ENCODE measurements around the gene CENPC. TPM values are rescaled to one million over a fixed set of nuclear protein-coding genes. Genes with fewer than 3 reads are reported as not detected.

The CENPC gene
- total RNA-seq (2012; rRNA removed) (6.6 and 13.6 TPM in 2 replicates), polyA plus RNA-seq (2012; rRNA removed) (3.2 and 4.2 TPM in 2 replicates), Bru-seq, nascent RNA (percentile 81 among the genes with signal in this experiment), BruChase-seq, experiment 1, labeled RNA remaining after a 6-hour chase (percentile 57 among the genes with signal in this experiment), BruChase-seq, experiment 2, labeled RNA remaining after a 2-hour chase (percentile 65 among the genes with signal in this experiment)
- polyA plus RNA-seq (2012; cell fraction: cytosol; rRNA removed), result 0.24 and 0.26 TPM in 2 replicates
- polyA plus RNA-seq (2012; cell fraction: nucleus; rRNA removed; ENCODE audit: low replicate concordance), result 0.94 and 7.5 TPM in 2 replicates
- long read RNA-seq, full-length matches to known transcripts, result 1 of 5 reads
- long read RNA-seq, partial matches to known transcripts, result 4 of 5 reads
- long read RNA-seq, other reads (novel, unspliced or antisense), result 0 of 5 reads

DNA sequence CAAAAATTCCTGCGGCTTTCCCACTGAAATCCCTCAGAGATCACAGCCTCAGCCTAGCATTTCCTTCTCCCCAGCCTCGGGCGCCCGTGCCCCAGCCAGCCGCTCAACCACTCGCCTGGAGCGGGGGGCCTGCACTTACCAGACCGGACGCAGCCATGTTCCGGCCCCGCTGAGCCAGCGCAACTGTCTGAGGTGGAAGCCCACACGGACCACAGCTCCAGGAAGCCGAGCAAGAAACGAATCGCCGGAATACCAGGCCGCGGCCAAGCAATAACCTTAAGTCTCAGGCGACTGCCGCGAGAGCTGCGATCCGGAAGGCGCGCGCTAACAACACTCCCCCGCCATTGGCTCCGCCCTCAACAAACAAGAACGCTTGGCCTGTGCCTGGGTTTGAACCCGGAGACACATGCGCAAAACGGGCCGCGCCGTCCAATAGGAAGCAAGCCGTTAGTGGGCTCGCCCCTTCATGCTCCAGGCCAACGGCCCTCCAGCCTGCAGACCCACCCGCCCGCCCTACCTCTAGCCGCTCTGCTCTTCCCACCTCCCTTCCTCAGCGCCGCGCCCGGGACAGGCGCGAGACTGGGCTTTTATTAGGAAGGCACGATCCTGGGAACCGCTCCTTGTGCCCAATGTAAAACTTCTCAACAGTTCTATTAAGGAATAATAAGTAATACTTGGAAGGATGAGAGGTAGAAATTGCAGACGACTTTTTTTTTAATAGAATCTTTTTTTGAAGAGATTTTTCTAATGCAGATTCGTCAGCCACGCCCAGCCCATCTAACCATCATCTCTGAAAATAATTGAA lies at the start of gene CENPC:
Gene CENPC (minus strand): TSS at position 305 of the 805 bp plus-strand sequence. CDS start 148 bp downstream, at position 157.
- DNase-seq, result peak; percentile 97
- H2BK120ac ChIP-seq (ENCODE audit: low read depth, low read length), result peak within 1 kb of the TSS; percentile 28; the same call in 1 of the 2 replicates
- dilution Hi-C loops (cut with HindIII; ENCODE audit: low sequenced_read_pairs, unreplicated experiment) (no loop called here), intact Hi-C loops (cut with micrococcal nuclease) (no loop called here), in situ Hi-C loops (cut with MboI; ENCODE audit: low sequenced_read_pairs) (no loop called here)
- peak within 1 kb of the TSS; percentile 49 for H3K18ac ChIP-seq (ENCODE audit: low read depth, low read length)
- BruUV-seq (replicated peaks), result no TSS peak
- peak within 1 kb of the TSS; percentile 88 for H3K4me3 ChIP-seq (ENCODE audit: insufficient read depth, low read depth, low read length)
- no peak within 1 kb of the TSS for H2BK20ac ChIP-seq (ENCODE audit: low read depth, low read length)
- H3K4me1 ChIP-seq (ENCODE audit: control insufficient read depth, insufficient read depth, low read length), result no peaks in the 10 kb centered on the region
- no peaks in the 10 kb centered on the region for H4K20me1 ChIP-seq (ENCODE audit: insufficient read depth, low read length)
- TF ChIP-seq POLR2A (IDR thresholded peaks at IDR 0.05; ENCODE audit: low read depth, low read length) (peak; percentile 96), SMC3 (IDR thresholded peaks at IDR 0.05; ENCODE audit: low read depth, low read length) (no peak), MAZ (IDR thresholded peaks at IDR 0.05; ENCODE audit: borderline replicate concordance, low read depth, low read length) (peak; percentile 17; the same call in 1 of the 2 replicates), MXI1 (IDR thresholded peaks at IDR 0.05; ENCODE audit: borderline replicate concordance, low read depth, low read length) (peak; percentile 64; the same call in 1 of the 2 replicates)
- H3K4me2 ChIP-seq (ENCODE audit: low read depth, low read length), result peak within 1 kb of the TSS; percentile 100
- H2AK5ac ChIP-seq (ENCODE audit: low read depth, low read length), result no peak within 1 kb of the TSS
- H3K79me1 ChIP-seq (ENCODE audit: low read depth in 1 of 2, low read length in 2 of 2), result peaks cover 0 to 10% of the 10 kb centered on the region in 2 experiments; a peak in 2 of 4 replicates
- H3K9me3 ChIP-seq (ENCODE audit: control insufficient read depth, insufficient read depth, low read length), result no peaks in the 10 kb centered on the region
- no peak within 1 kb of the TSS for H2BK15ac ChIP-seq (ENCODE audit: low read depth, low read length)
- H2AK9ac ChIP-seq (replicated peaks; ENCODE audit: low read depth, low read length, poor library complexity), result peak within 1 kb of the TSS; percentile 85
- H3K4ac ChIP-seq (ENCODE audit: low read depth, low read length), result peak within 1 kb of the TSS; percentile 62
- H3K9me1 ChIP-seq (ENCODE audit: insufficient read depth, low read length), result no peaks in the 10 kb centered on the region
- 3% methylated on average over 6 of the region's 53 CpGs; no CpG with 5 or more reads in 1 of the 2 experiments for WGBS, 2 experiments (ENCODE audit: extremely low coverage in 2 of 2, insufficient read length in 1 of 2)
- ChIA-PET CTCF (interaction anchor here (0.6 kb wide), 1 partner anchor 10 kb away, joined by 3 read pairs; no protein-coding TSS in a partner anchor), POLR2A (ENCODE audit: unreplicated experiment) (no interaction called here)
- H3K36me3 ChIP-seq (ENCODE audit: control insufficient read depth, insufficient read depth, low read length), result no peaks in the 10 kb centered on the region
- H2AFZ ChIP-seq (replicated peaks; ENCODE audit: low read length, poor library complexity), result peak within 1 kb of the TSS; percentile 98
- 0 out of 2 replicates have a peak within 1 kb of the TSS, but pooled peaks have one; percentile 31 for H4K91ac ChIP-seq (ENCODE audit: insufficient read depth, low read depth, low read length)
- H3K27me3 ChIP-seq (ENCODE audit: control insufficient read depth, insufficient read depth, low read length), result no peaks in the 10 kb centered on the region
- peak; percentile 100 for ATAC-seq (ENCODE audit: low read depth)
- H2BK5ac ChIP-seq (ENCODE audit: low read depth, low read length, poor library complexity, severe bottlenecking), result peak within 1 kb of the TSS; percentile 82
- H4K8ac ChIP-seq (ENCODE audit: low read depth in 2 of 2, low read length in 2 of 2), result peak within 1 kb of the TSS; percentile 75 to 98
- H4K5ac ChIP-seq (ENCODE audit: low read depth, low read length), result peak within 1 kb of the TSS; percentile 47
- H3K27ac ChIP-seq (ENCODE audit: insufficient read depth, low read length), result peak within 1 kb of the TSS; percentile 96
- peak within 1 kb of the TSS; percentile 95 for H3K9ac ChIP-seq (ENCODE audit: low read depth, low read length)
- peak within 1 kb of the TSS; percentile 61 for H3K14ac ChIP-seq (replicated peaks; ENCODE audit: low read depth, low read length)
- H3K23ac ChIP-seq (ENCODE audit: low read depth, low read length), result peak within 1 kb of the TSS; percentile 13
- H3K56ac ChIP-seq (ENCODE audit: extremely low read depth, insufficient read depth, low read length), result peak within 1 kb of the TSS; percentile 87
